IMR-90 (cell line): ENCODE results near the gene ABCA12. TPM values are rescaled to one million over a fixed set of nuclear protein-coding genes. Genes with fewer than 3 reads are reported as not detected.

ENCODE experiments used
- ATAC-seq: fragments of 200-7000 bp; cut with Tn5 transposase; 2 replicates; pipeline ENCODE4 v1.9.1; 2020; ENCODE audit warnings: low read depth, mild to moderate bottlenecking, moderate library complexity
- BruUV-seq: library from RNA; stranded (reverse); fragments of 400-500 nt; replicated peaks from 2 replicates; lab custom pipeline; 2021; lab: Mats Ljungman, UMichigan
- CTCF ChIA-PET: fragments of 300-600 bp; formaldehyde crosslinking; extraction: SDS; loops from one replicate; lab custom pipeline; 2021; ENCODE audit warnings: antibody characterized with exemption; lab: Yijun Ruan, JAX
- POLR2A ChIA-PET: fragments of 300-600 bp; sonication (Branson Sonifier 250); formaldehyde crosslinking; loops from one replicate; lab custom pipeline; 2022; ENCODE audit warnings: antibody characterized with exemption; ENCODE audit not compliant: unreplicated experiment; lab: Charles Lee
- DNase-seq: peaks from one replicate; pipeline ENCODE4 v3.0.0; 2013
- H2AFZ ChIP-seq: replicated peaks from 2 replicates; pipeline ENCODE3; 2013; ENCODE audit warnings: low read length, mild to moderate bottlenecking; ENCODE audit not compliant: poor library complexity
- H2AK5ac ChIP-seq: 2 replicates; pipeline ENCODE4 v1.6.1; 2013; ENCODE audit warnings: low read depth, low read length, inconsistent platforms
- H2AK9ac ChIP-seq: replicated peaks from 2 replicates; pipeline ENCODE3; 2013; ENCODE audit warnings: mild to moderate bottlenecking, low read depth, low read length, moderate library complexity; ENCODE audit not compliant: poor library complexity
- H2BK120ac ChIP-seq: 2 replicates; pipeline ENCODE4 v1.6.1; 2013; ENCODE audit warnings: low read depth, low read length, inconsistent platforms
- H2BK15ac ChIP-seq: 3 replicates; pipeline ENCODE4 v1.6.1; 2013; ENCODE audit warnings: low read depth, low read length, inconsistent platforms
- H2BK20ac ChIP-seq: 2 replicates; pipeline ENCODE4 v1.6.1; 2013; ENCODE audit warnings: low read depth, mild to moderate bottlenecking, inconsistent platforms, low read length, moderate library complexity
- H2BK5ac ChIP-seq: 2 replicates; pipeline ENCODE4 v1.6.1; 2013; ENCODE audit warnings: mild to moderate bottlenecking, low read depth, low read length, inconsistent platforms; ENCODE audit not compliant: poor library complexity, severe bottlenecking
- H3K14ac ChIP-seq: replicated peaks from 2 replicates; pipeline ENCODE4 v1.6.1; 2013; ENCODE audit warnings: low read depth, low read length, inconsistent platforms
- H3K18ac ChIP-seq: 2 replicates; pipeline ENCODE4 v1.6.1; 2013; ENCODE audit warnings: low read depth, low read length, control low read depth
- H3K23ac ChIP-seq: 2 replicates; pipeline ENCODE4 v1.6.1; 2013; ENCODE audit warnings: low read depth, low read length, inconsistent platforms
- H3K27ac ChIP-seq: 2 replicates; pipeline ENCODE4 v1.5.1; 2013; ENCODE audit warnings: mild to moderate bottlenecking, control low read depth, low read length; ENCODE audit not compliant: insufficient read depth
- H3K27me3 ChIP-seq: 2 replicates; pipeline ENCODE4 v1.6.1; 2013; ENCODE audit warnings: low read length; ENCODE audit not compliant: control insufficient read depth, insufficient read depth
- H3K36me3 ChIP-seq: 2 replicates; pipeline ENCODE4 v1.6.1; 2013; ENCODE audit warnings: low read length, mixed read lengths; ENCODE audit not compliant: control insufficient read depth, insufficient read depth
- H3K4ac ChIP-seq: 2 replicates; pipeline ENCODE4 v1.6.1; 2013; ENCODE audit warnings: low read depth, low read length, inconsistent platforms
- H3K4me1 ChIP-seq: 2 replicates; pipeline ENCODE4 v1.6.1; 2013; ENCODE audit warnings: low read length, mixed read lengths; ENCODE audit not compliant: control insufficient read depth, insufficient read depth
- H3K4me2 ChIP-seq: 2 replicates; pipeline ENCODE4 v1.6.1; 2013; ENCODE audit warnings: low read depth, mild to moderate bottlenecking, control low read depth, low read length, moderate library complexity
- H3K4me3 ChIP-seq: 2 replicates; pipeline ENCODE4 v1.5.1; 2013; ENCODE audit warnings: low read depth, mild to moderate bottlenecking, control low read depth, low read length, moderate library complexity; ENCODE audit not compliant: insufficient read depth
- H3K56ac ChIP-seq: 2 replicates; pipeline ENCODE4 v1.6.1; 2013; ENCODE audit warnings: low read length, inconsistent platforms; ENCODE audit not compliant: insufficient read depth; ENCODE audit errors: extremely low read depth
- H3K79me1 ChIP-seq, 2 experiments: 2 replicates each; pipeline ENCODE4 v1.6.1; 2013; ENCODE audit warnings: low read length in 2 of 2, inconsistent platforms in 1 of 2, low read depth in 1 of 2
- H3K9ac ChIP-seq: 2 replicates; pipeline ENCODE4 v1.6.1; 2013; ENCODE audit warnings: low read depth, low read length, control low read depth
- H3K9me1 ChIP-seq: 2 replicates; pipeline ENCODE4 v1.6.1; 2013; ENCODE audit warnings: low read length, inconsistent platforms; ENCODE audit not compliant: insufficient read depth
- H3K9me3 ChIP-seq: 2 replicates; pipeline ENCODE4 v1.6.1; 2013; ENCODE audit warnings: low read length; ENCODE audit not compliant: control insufficient read depth, insufficient read depth
- H4K20me1 ChIP-seq: 2 replicates; pipeline ENCODE4 v1.6.1; 2013; ENCODE audit warnings: low read length, inconsistent platforms; ENCODE audit not compliant: insufficient read depth
- H4K5ac ChIP-seq: 2 replicates; pipeline ENCODE4 v1.6.1; 2013; ENCODE audit warnings: mild to moderate bottlenecking, low read depth, low read length, control low read depth
- H4K8ac ChIP-seq, 2 experiments: 2 replicates each; pipeline ENCODE4 v1.6.1; 2013; ENCODE audit warnings: low read depth in 2 of 2, low read length in 2 of 2, control low read depth in 1 of 2, inconsistent platforms in 1 of 2
- H4K91ac ChIP-seq: 2 replicates; pipeline ENCODE4 v1.6.1; 2013; ENCODE audit warnings: low read depth, low read length, inconsistent platforms; ENCODE audit not compliant: insufficient read depth
- BHLHE40 ChIP-seq: fragments of 150-350 bp; IDR thresholded peaks from 2 replicates; pipeline ENCODE4 v1.6.1; 2016; ENCODE audit warnings: mild to moderate bottlenecking, low read depth, low read length
- CEBPB ChIP-seq: IDR thresholded peaks from 2 replicates; pipeline ENCODE4 v1.6.1; 2012; ENCODE audit warnings: low read depth, low read length, improper control_type of control experiment
- FOS ChIP-seq: fragments of 150-350 bp; IDR thresholded peaks from 2 replicates; pipeline ENCODE4 v1.6.1; 2016; ENCODE audit warnings: low read depth, low read length
- MAFK ChIP-seq: IDR thresholded peaks from 2 replicates; pipeline ENCODE4 v1.6.1; 2012; ENCODE audit warnings: low read depth, low read length, improper control_type of control experiment
- MAZ ChIP-seq: IDR thresholded peaks from 2 replicates; pipeline ENCODE4 v1.6.1; 2012; ENCODE audit warnings: low read depth, mild to moderate bottlenecking, low read length, improper control_type of control experiment, moderate library complexity, borderline replicate concordance
- MXI1 ChIP-seq: IDR thresholded peaks from 2 replicates; pipeline ENCODE4 v1.6.1; 2012; ENCODE audit warnings: low read depth, mild to moderate bottlenecking, low read length, moderate library complexity, borderline replicate concordance
- RAD21 ChIP-seq: IDR thresholded peaks from 2 replicates; pipeline ENCODE4 v1.6.1; 2012; ENCODE audit warnings: low read length, improper control_type of control experiment
- RFX5 ChIP-seq: IDR thresholded peaks from 2 replicates; pipeline ENCODE4 v1.8.0; 2012; ENCODE audit warnings: low read depth, mild to moderate bottlenecking, low read length, moderate library complexity
- SMC3 ChIP-seq: fragments of 150-350 bp; IDR thresholded peaks from 2 replicates; pipeline ENCODE4 v1.6.1; 2016; ENCODE audit warnings: low read depth, mild to moderate bottlenecking, antibody characterized with exemption, low read length, moderate library complexity
- dilution Hi-C: fragments of 300-500 bp; cut with HindIII; formaldehyde crosslinking; loops from one replicate; pipeline ENCODE4 v1.14.3; 2018; ENCODE audit warnings: low sequenced_read_pairs; ENCODE audit not compliant: unreplicated experiment
- in situ Hi-C: fragments of 300-500 bp; cut with MboI; formaldehyde crosslinking; loops from 3 replicates; pipeline ENCODE4 v1.14.3; 2019; ENCODE audit warnings: low sequenced_read_pairs, inconsistent platforms, mixed read lengths
- intact Hi-C: fragments of 100-400 bp; cut with micrococcal nuclease; formaldehyde crosslinking; loops from 2 replicates; pipeline ENCODE4 v1.10.0; 2022
- polyA plus RNA-seq, 3 experiments: library from polyadenylated mRNA; depleted of rRNA; stranded (reverse); fragments of >200 nt; gene quantifications; 2 replicates each; pipeline ENCODE4 v1.2.3, GENCODE V29; 2012; ENCODE audit warnings: low replicate concordance in 1 of 3
- total RNA-seq: library from RNA; depleted of rRNA; stranded (reverse); fragments of >200 nt; gene quantifications from 2 replicates; pipeline ENCODE4 v1.2.3, GENCODE V29; 2012
- TF ChIP-seq, protein P1 (sequence below): fragments of 150-350 bp; IDR thresholded peaks from 2 replicates; pipeline ENCODE4 v1.6.1; 2016; ENCODE audit warnings: low read depth, mild to moderate bottlenecking, low read length, moderate library complexity, borderline replicate concordance
- TF ChIP-seq, protein P2 (sequence below): fragments of 150-350 bp; IDR thresholded peaks from 2 replicates; pipeline ENCODE4 v1.6.1; 2017; ENCODE audit warnings: mild to moderate bottlenecking, antibody characterized with exemption, low read length, low read depth
- TF ChIP-seq, protein P3 (sequence below): conservative IDR thresholded peaks from 2 replicates; pipeline ENCODE4 v1.5.1; 2012; ENCODE audit warnings: mild to moderate bottlenecking, low read depth, low read length, improper control_type of control experiment

ABCA12 gene
- total and polyA plus RNA-seq, 2 of the 4 experiments (the other 2 are of a cell fraction): under 0.01 TPM; not detected in 1

DNA sequence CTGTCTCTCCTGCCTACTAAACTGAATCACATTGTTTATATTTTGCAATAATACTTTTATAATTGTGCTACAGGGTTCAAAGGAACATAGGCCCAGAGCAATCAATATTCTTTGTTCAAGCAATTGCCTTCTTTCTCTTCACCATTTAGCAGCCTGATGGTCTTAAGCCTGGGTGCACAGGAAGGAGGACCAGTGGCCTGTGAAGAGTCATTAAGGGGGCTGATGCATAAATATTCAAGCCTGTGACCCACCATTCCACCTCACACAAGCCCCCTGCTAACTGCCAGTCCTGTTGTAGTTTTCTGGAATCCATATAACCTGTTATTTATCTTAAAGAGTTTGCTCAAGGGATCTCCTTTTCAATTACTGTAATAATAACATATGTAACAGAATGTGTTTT is 56.0 kb downstream of the ABCA12 start:
- Histone ChIP-seq H2BK15ac (no peak overlapping the region), H2AFZ (no peak overlapping the region), H3K4ac (no peak overlapping the region), H3K23ac (no peak overlapping the region), H3K18ac (no peak overlapping the region), H4K5ac (no peak overlapping the region), H3K4me3 (no peak overlapping the region), H2AK5ac (no peak overlapping the region), H2AK9ac (no peak overlapping the region), H4K8ac (no peak overlapping the region), H2BK120ac (no peak overlapping the region), H4K91ac (no peak overlapping the region), H2BK5ac (no peak overlapping the region), H3K27ac (no peak overlapping the region), H3K9me3 (no peaks in the 10 kb centered on the region), H3K36me3 (no peaks in the 10 kb centered on the region), H3K14ac (no peak overlapping the region), H3K27me3 (no peaks in the 10 kb centered on the region), H4K20me1 (no peaks in the 10 kb centered on the region), H3K4me1 (no peaks in the 10 kb centered on the region), H3K56ac (no peak overlapping the region), H3K4me2 (no peak overlapping the region), H3K9me1 (no peaks in the 10 kb centered on the region), H3K9ac (no peak overlapping the region), H2BK20ac (no peak overlapping the region), H3K79me1 (no peaks in the 10 kb centered on the region)
- CTCF ChIA-PET: no interaction called here
- no TSS peak for BruUV-seq
- dilution Hi-C loops: no loop called here
- DNase-seq (no peak), ATAC-seq (no peak)
- POLR2A ChIA-PET: no interaction called here
- TF ChIP-seq BHLHE40 (no peak), MAFK (no peak), MAZ (no peak), MXI1 (no peak), FOS (no peak), SMC3 (no peak), RFX5 (no peak), CEBPB (no peak), RAD21 (no peak)
- TF ChIP-seq, protein P1, sequence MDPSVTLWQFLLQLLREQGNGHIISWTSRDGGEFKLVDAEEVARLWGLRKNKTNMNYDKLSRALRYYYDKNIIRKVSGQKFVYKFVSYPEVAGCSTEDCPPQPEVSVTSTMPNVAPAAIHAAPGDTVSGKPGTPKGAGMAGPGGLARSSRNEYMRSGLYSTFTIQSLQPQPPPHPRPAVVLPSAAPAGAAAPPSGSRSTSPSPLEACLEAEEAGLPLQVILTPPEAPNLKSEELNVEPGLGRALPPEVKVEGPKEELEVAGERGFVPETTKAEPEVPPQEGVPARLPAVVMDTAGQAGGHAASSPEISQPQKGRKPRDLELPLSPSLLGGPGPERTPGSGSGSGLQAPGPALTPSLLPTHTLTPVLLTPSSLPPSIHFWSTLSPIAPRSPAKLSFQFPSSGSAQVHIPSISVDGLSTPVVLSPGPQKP: no peak
- TF ChIP-seq, protein P2, sequence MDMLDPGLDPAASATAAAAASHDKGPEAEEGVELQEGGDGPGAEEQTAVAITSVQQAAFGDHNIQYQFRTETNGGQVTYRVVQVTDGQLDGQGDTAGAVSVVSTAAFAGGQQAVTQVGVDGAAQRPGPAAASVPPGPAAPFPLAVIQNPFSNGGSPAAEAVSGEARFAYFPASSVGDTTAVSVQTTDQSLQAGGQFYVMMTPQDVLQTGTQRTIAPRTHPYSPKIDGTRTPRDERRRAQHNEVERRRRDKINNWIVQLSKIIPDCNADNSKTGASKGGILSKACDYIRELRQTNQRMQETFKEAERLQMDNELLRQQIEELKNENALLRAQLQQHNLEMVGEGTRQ: no peak
- TF ChIP-seq, protein P3, sequence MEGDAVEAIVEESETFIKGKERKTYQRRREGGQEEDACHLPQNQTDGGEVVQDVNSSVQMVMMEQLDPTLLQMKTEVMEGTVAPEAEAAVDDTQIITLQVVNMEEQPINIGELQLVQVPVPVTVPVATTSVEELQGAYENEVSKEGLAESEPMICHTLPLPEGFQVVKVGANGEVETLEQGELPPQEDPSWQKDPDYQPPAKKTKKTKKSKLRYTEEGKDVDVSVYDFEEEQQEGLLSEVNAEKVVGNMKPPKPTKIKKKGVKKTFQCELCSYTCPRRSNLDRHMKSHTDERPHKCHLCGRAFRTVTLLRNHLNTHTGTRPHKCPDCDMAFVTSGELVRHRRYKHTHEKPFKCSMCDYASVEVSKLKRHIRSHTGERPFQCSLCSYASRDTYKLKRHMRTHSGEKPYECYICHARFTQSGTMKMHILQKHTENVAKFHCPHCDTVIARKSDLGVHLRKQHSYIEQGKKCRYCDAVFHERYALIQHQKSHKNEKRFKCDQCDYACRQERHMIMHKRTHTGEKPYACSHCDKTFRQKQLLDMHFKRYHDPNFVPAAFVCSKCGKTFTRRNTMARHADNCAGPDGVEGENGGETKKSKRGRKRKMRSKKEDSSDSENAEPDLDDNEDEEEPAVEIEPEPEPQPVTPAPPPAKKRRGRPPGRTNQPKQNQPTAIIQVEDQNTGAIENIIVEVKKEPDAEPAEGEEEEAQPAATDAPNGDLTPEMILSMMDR: no peak
- intact Hi-C loops: no loop called here
- in situ Hi-C loops: no loop called here
